ENCODE results near the gene IPCEF1. TPM values are rescaled to one million over a fixed set of nuclear protein-coding genes. Genes with fewer than 3 reads are reported as not detected.

IPCEF1 gene
- total RNA-seq, 4 donors from 2014 or later, result 34.4 to 86.4 (median 73.6) TPM

DNA sequence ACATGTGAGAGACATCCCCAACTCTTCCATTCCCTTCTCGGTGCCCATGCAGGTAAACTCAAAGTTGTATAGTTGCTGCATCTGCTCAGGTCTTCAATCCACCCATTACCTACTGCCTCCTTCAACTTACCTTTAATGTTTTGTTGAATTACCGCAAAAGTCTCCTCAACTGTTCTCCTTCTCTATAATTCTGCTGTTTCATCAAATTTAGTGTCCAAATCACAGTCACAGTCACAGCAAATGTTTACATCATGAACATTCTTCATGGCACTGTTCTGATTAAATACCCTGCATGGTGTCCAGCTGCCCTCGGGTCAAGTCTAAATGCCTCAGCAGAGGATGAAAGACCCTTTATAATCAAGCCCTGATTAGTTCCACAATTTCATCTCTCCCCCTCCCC is 130.1 kb downstream of the IPCEF1 start:
- H3K27me3 ChIP-seq, result no peaks in the 10 kb centered on the region
- H3K4me3 ChIP-seq (replicated peaks in 1 of 3), result no peak overlapping the region
- intact Hi-C loops (cut with DNase I), result no loop called here
- H3K9me3 ChIP-seq, result no peaks in the 10 kb centered on the region
- TF ChIP-seq, protein P1, sequence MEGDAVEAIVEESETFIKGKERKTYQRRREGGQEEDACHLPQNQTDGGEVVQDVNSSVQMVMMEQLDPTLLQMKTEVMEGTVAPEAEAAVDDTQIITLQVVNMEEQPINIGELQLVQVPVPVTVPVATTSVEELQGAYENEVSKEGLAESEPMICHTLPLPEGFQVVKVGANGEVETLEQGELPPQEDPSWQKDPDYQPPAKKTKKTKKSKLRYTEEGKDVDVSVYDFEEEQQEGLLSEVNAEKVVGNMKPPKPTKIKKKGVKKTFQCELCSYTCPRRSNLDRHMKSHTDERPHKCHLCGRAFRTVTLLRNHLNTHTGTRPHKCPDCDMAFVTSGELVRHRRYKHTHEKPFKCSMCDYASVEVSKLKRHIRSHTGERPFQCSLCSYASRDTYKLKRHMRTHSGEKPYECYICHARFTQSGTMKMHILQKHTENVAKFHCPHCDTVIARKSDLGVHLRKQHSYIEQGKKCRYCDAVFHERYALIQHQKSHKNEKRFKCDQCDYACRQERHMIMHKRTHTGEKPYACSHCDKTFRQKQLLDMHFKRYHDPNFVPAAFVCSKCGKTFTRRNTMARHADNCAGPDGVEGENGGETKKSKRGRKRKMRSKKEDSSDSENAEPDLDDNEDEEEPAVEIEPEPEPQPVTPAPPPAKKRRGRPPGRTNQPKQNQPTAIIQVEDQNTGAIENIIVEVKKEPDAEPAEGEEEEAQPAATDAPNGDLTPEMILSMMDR (IDR thresholded peaks at IDR 0.05), result no peak
- TF ChIP-seq POLR2A (IDR thresholded peaks at IDR 0.05), result no peak
- 89 to 98% methylated on average over 3 of the region's 3 CpGs for WGBS, 2 donors
- no peak for DNase-seq
- H3K4me1 ChIP-seq, result no peaks in the 10 kb centered on the region
- H3K27ac ChIP-seq, result no peak overlapping the region
- H3K36me3 ChIP-seq, result no peaks in the 10 kb centered on the region

DNA sequence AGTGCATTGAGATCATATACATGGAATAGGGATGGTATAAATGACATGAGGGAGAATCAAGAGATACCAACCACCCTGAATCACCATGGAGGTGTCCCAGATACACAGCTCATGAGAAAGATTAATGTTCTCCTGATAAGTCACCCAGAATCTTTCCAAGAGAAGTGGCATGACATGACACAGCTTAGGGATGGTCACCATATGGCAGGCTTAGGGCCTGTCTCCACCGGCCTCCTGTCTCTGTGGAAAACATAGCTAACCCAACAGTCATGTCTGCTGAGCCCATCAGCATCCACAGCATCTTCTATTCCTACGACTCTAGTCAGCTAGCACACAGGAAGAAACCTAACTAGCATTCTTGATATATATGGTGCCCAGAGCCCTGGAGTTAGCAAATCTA is 133.3 kb downstream of the IPCEF1 start:
- TF ChIP-seq POLR2A (IDR thresholded peaks at IDR 0.05), result no peak
- TF ChIP-seq, protein P1 (IDR thresholded peaks at IDR 0.05), result no peak
- 92 to 100% methylated on average over 2 of the region's 2 CpGs for WGBS, 2 donors
- Histone ChIP-seq H3K4me1 (no peaks in the 10 kb centered on the region), H3K4me3 (replicated peaks in 1 of 3) (no peak overlapping the region), H3K36me3 (peaks cover 0 to 8% of the 10 kb centered on the region in 2 donors), H3K9me3 (no peaks in the 10 kb centered on the region), H3K27me3 (no peaks in the 10 kb centered on the region), H3K27ac (no peak overlapping the region)
- no peak for DNase-seq
- intact Hi-C loops (cut with DNase I), result no loop called here

DNA sequence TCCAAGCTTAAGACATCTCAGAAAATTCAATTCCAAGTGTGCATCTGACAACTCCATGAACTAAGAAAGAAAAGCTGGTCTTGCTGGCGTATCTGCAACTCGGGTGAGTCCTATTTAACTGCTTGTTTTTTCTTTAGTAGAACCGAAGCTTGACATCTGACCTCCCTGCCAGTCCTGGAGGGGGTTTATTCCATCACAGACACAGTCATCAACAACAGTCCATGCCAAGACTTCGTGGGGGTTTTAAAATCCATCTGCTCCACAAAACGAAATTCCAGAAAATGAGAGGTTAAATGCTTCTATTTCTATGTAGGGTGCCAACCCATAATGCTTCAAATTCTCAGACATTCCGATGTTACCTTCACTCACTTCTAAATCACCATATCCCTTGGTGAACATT is 133.9 kb downstream of the IPCEF1 start:
- WGBS, 2 donors, result 71 to 77% methylated on average over 6 of the region's 6 CpGs
- Histone ChIP-seq H3K4me3 (replicated peaks in 1 of 3) (no peak overlapping the region), H3K27me3 (no peaks in the 10 kb centered on the region), H3K4me1 (no peaks in the 10 kb centered on the region), H3K27ac (no peak overlapping the region), H3K9me3 (no peaks in the 10 kb centered on the region), H3K36me3 (peaks cover 0 to 8% of the 10 kb centered on the region in 2 donors)
- no peak for TF ChIP-seq POLR2A (IDR thresholded peaks at IDR 0.05)
- TF ChIP-seq, protein P1 (IDR thresholded peaks at IDR 0.05), result no peak
- intact Hi-C loops (cut with DNase I), result no loop called here
- no peak for DNase-seq

DNA sequence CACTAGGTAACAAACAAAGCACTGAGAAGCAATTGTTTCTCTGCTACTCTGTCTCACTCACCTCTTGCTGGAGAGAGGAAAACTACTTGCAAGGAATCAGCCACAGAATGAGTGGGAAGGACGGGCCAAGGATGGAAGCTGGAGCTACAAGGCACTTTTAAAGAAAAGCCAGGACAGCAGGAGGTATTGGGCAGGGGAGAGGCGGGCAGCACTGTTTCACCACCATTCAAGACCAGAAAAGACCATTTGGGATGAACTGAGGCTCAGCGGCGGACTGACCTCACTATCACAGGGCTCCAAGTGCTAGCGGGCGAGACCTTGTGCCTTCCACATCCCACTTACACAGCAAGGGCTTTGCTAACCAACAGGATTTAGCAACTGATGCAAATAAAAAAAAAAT is 137.4 kb downstream of the IPCEF1 start:
- no peak for TF ChIP-seq POLR2A (IDR thresholded peaks at IDR 0.05)
- TF ChIP-seq, protein P1 (IDR thresholded peaks at IDR 0.05), result no peak
- 93 to 99% methylated on average over 6 of the region's 6 CpGs for WGBS, 2 donors
- Histone ChIP-seq H3K27ac (no peak overlapping the region), H3K27me3 (no peaks in the 10 kb centered on the region), H3K9me3 (no peaks in the 10 kb centered on the region), H3K36me3 (peaks cover 0 to 8% of the 10 kb centered on the region in 2 donors), H3K4me3 (replicated peaks in 1 of 3) (no peak overlapping the region), H3K4me1 (no peaks in the 10 kb centered on the region)
- DNase-seq, result no peak
- intact Hi-C loops (cut with DNase I), result no loop called here

DNA sequence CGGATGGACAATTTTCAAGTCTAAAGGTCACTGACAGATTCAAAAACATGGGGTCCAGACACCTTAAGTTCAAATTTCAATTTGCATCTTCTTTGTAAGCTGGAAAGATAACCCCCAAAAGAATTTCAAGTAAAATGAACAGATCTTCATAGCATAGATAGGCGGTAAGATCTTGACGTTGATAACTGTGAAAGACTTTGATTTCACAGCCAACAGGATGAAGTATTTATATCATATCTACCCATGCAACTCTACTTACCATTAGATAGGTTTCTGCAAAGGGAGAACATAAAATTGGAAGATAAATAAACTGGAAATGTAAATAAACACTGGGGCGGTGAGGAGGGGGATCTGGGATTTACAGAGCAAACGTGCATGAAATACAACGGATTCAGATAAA is 137.8 kb downstream of the IPCEF1 start:
- no peak for DNase-seq
- Histone ChIP-seq H3K9me3 (no peaks in the 10 kb centered on the region), H3K36me3 (peaks cover 0 to 8% of the 10 kb centered on the region in 2 donors), H3K27ac (no peak overlapping the region), H3K4me3 (replicated peaks in 1 of 3) (no peak overlapping the region), H3K27me3 (no peaks in the 10 kb centered on the region), H3K4me1 (no peaks in the 10 kb centered on the region)
- TF ChIP-seq, protein P1 (IDR thresholded peaks at IDR 0.05), result no peak
- intact Hi-C loops (cut with DNase I), result no loop called here
- 82 to 92% methylated on average over 6 of the region's 6 CpGs for WGBS, 2 donors

Measured in thyroid gland (tissue), 4 donors.